Measurements from ENCODE around the gene SCPEP1.

Gene SCPEP1

GRCh38 chr17:56987283-56987834 lies 9.4 kb downstream of the SCPEP1 start:
- no peak for TF ChIP-seq CTCF (IDR thresholded peaks at IDR 0.05; ENCODE audit: insufficient read depth, low read depth, low read length, missing control alignments)
- no peak overlapping the region for H3K4me3 ChIP-seq (ENCODE audit: low read depth, low read length)
- DNase-seq (ENCODE audit: low read depth) = no peak

GRCh38 chr17:56988901-56989572 lies 11.1 kb downstream of the SCPEP1 start:
- no peak for DNase-seq (ENCODE audit: low read depth)
- H3K4me3 ChIP-seq (ENCODE audit: low read depth, low read length) = no peak overlapping the region
- no peak for TF ChIP-seq CTCF (IDR thresholded peaks at IDR 0.05; ENCODE audit: insufficient read depth, low read depth, low read length, missing control alignments)

GRCh38 chr17:56992364-56992763 lies 14.4 kb downstream of the SCPEP1 start:
- DNase-seq (ENCODE audit: low read depth) = no peak
- H3K4me3 ChIP-seq (ENCODE audit: low read depth, low read length) = no peak overlapping the region
- TF ChIP-seq CTCF (IDR thresholded peaks at IDR 0.05; ENCODE audit: insufficient read depth, low read depth, low read length, missing control alignments) = no peak

GRCh38 chr17:56994009-56994792 lies 16.3 kb downstream of the SCPEP1 start:
- no peak for TF ChIP-seq CTCF (IDR thresholded peaks at IDR 0.05; ENCODE audit: insufficient read depth, low read depth, low read length, missing control alignments)
- DNase-seq (ENCODE audit: low read depth) = no peak
- H3K4me3 ChIP-seq (ENCODE audit: low read depth, low read length) = no peak overlapping the region

DNA sequence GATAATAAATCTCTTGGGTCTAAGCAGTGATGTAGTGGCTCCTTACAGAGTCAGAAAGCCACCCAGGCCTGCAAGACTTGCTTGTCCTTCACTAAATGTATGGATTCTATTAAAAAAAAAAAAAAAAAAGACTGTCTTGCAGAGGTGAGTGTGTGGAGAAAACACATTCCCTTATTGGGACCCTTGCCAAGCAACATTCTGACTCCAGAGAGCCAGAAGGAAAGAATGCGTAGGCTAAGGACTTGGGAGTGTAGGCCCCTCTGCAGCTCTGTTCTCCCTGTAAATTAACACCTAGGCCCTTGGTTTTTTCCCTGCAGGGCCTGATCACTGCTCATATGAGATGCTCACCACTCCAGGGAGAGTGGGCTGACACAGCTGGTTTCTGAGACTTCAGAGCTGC lies 17.8 kb downstream of the SCPEP1 start:
- no peak overlapping the region for H3K4me3 ChIP-seq (ENCODE audit: low read depth, low read length)
- TF ChIP-seq CTCF (IDR thresholded peaks at IDR 0.05; ENCODE audit: insufficient read depth, low read depth, low read length, missing control alignments) = no peak
- DNase-seq (ENCODE audit: low read depth) = no peak

DNA sequence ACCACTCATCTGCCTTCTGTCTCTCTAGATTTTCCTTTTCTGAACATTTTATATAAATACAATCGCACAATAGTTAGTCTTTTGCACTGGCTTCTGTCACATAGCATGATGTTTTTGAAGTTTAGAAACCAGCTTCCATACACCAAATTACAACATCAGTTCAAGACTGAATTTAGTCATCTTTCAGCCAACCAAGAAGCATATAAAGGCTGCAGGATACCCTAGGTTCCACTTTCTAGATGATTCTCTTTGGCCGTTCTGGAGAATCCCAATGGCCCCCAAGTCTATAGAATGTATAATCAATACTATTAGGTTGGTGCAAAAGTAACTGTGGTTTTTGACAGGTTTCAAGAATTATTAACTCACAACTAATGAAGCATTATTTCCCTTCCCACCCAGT lies 19.4 kb downstream of the SCPEP1 start:
- H3K4me3 ChIP-seq (ENCODE audit: low read depth, low read length) = no peak overlapping the region
- DNase-seq (ENCODE audit: low read depth) = peak; percentile 12
- no peak for TF ChIP-seq CTCF (IDR thresholded peaks at IDR 0.05; ENCODE audit: insufficient read depth, low read depth, low read length, missing control alignments)
